ENCODE measurements around the gene PLD5.

PLD5 gene

GRCh38 chr1:242452573-242452972 is 71.9 kb downstream of the PLD5 start:
- no peak for TF ChIP-seq CTCF (IDR thresholded peaks at IDR 0.05; ENCODE audit: extremely low read depth, insufficient read depth, missing control alignments)
- no peak for DNase-seq (ENCODE audit: low spot score)
- in situ Hi-C loops (cut with MboI; ENCODE audit: low pct_unique_long_range_greater_than_20kb, low sequenced_read_pairs, unreplicated experiment), result loop anchor here (25.0 kb wide), 1 partner anchor 860 kb away; no protein-coding TSS in a partner anchor

GRCh38 chr1:242449661-242450060 is 74.8 kb downstream of the PLD5 start:
- no peak for DNase-seq (ENCODE audit: low spot score)
- in situ Hi-C loops (cut with MboI; ENCODE audit: low pct_unique_long_range_greater_than_20kb, low sequenced_read_pairs, unreplicated experiment), result loop anchor here (25.0 kb wide), 1 partner anchor 863 kb away; no protein-coding TSS in a partner anchor
- no peak for TF ChIP-seq CTCF (IDR thresholded peaks at IDR 0.05; ENCODE audit: extremely low read depth, insufficient read depth, missing control alignments)

- no peak for DNase-seq (ENCODE audit: low spot score)
- no peak for TF ChIP-seq CTCF (IDR thresholded peaks at IDR 0.05; ENCODE audit: extremely low read depth, insufficient read depth, missing control alignments)
- in situ Hi-C loops (cut with MboI; ENCODE audit: low pct_unique_long_range_greater_than_20kb, low sequenced_read_pairs, unreplicated experiment), result no loop called here
Observed at GRCh38 chr1:242448910-242449645, 75.4 kb downstream of the PLD5 start.

- TF ChIP-seq CTCF (IDR thresholded peaks at IDR 0.05; ENCODE audit: extremely low read depth, insufficient read depth, missing control alignments), result no peak
- in situ Hi-C loops (cut with MboI; ENCODE audit: low pct_unique_long_range_greater_than_20kb, low sequenced_read_pairs, unreplicated experiment), result no loop called here
- DNase-seq (ENCODE audit: low spot score), result no peak
Observed at GRCh38 chr1:242447689-242448088, 76.8 kb downstream of the PLD5 start.

- in situ Hi-C loops (cut with MboI; ENCODE audit: low pct_unique_long_range_greater_than_20kb, low sequenced_read_pairs, unreplicated experiment), result no loop called here
- no peak for TF ChIP-seq CTCF (IDR thresholded peaks at IDR 0.05; ENCODE audit: extremely low read depth, insufficient read depth, missing control alignments)
- DNase-seq (ENCODE audit: low spot score), result no peak
Observed at GRCh38 chr1:242440757-242441156, 83.7 kb downstream of the PLD5 start.

GRCh38 chr1:242435200-242435599 is 89.3 kb downstream of the PLD5 start:
- no peak for DNase-seq (ENCODE audit: low spot score)
- TF ChIP-seq CTCF (IDR thresholded peaks at IDR 0.05; ENCODE audit: extremely low read depth, insufficient read depth, missing control alignments), result no peak
- in situ Hi-C loops (cut with MboI; ENCODE audit: low pct_unique_long_range_greater_than_20kb, low sequenced_read_pairs, unreplicated experiment), result no loop called here

All from GM13977 (cell line).